AG04450 (cell line): ENCODE measurements around the gene STK17A. TPM values are rescaled to one million over a fixed set of nuclear protein-coding genes. Genes with fewer than 3 reads are reported as not detected.

Experiments
- CTCF ChIA-PET: fragments of 300-600, 350-600 bp; formaldehyde crosslinking; extraction: SDS; loops from one replicate; lab custom pipeline; 2022; ENCODE audit warnings: antibody characterized with exemption, inconsistent platforms; lab: Charles Lee
- POLR2A ChIA-PET: fragments of 350-600 bp; formaldehyde crosslinking; extraction: SDS; loops from one replicate; lab custom pipeline; 2021; ENCODE audit warnings: antibody characterized with exemption, inconsistent platforms; lab: Yijun Ruan, JAX
- DNase-seq: peaks from one replicate; pipeline ENCODE4 v3.0.0-alpha.2; 2011; ENCODE audit warnings: low read depth, low spot score
- H3K27ac ChIP-seq: one replicate; pipeline ENCODE4 v1.5.1; 2012; ENCODE audit warnings: low read depth, low read length, control low read depth
- H3K27me3 ChIP-seq: one replicate; pipeline ENCODE4 v1.6.0; 2012; ENCODE audit warnings: low read length; ENCODE audit not compliant: control insufficient read depth, insufficient read depth
- H3K4me3 ChIP-seq: 2 replicates; pipeline ENCODE4 v1.5.1; 2011; ENCODE audit warnings: mild to moderate bottlenecking, low read depth, low read length, control low read depth
- H3K9me3 ChIP-seq: 2 replicates; pipeline ENCODE4 v1.5.1; 2012; ENCODE audit warnings: low read length; ENCODE audit not compliant: control insufficient read depth, insufficient read depth
- CTCF ChIP-seq: IDR thresholded peaks from 2 replicates; pipeline ENCODE4 v1.5.1; 2011; ENCODE audit warnings: low read depth, low read length, control low read depth, inconsistent platforms
- polyA plus RNA-seq: library from polyadenylated mRNA; depleted of rRNA; stranded (reverse); fragments of >200 nt; gene quantifications from 2 replicates; pipeline ENCODE4 v1.2.3, GENCODE V29; 2011

STK17A gene
- polyA plus RNA-seq, 1 experiment, result 39.7 TPM

GRCh38 chr7:43612599-43613589 is 30.0 kb downstream of the STK17A start:
- no peak for TF ChIP-seq CTCF
- Histone ChIP-seq H3K27me3 (no peaks in the 10 kb centered on the region), H3K4me3 (no peak overlapping the region), H3K9me3 (no peaks in the 10 kb centered on the region), H3K27ac (no peak overlapping the region)
- POLR2A ChIA-PET, result interaction anchor here (0.6 kb wide), 1 partner anchor 37 kb away, joined by 9 read pairs; no protein-coding TSS in a partner anchor
- DNase-seq, result peak; percentile 7
- CTCF ChIA-PET, result interaction anchor here (0.7 to 2.5 kb wide), 4 partner anchors 10 to 88 kb away, joined by 3 to 8 read pairs (median 6); partner anchors contain the start of gene STK17A

- no peak overlapping the region for H3K4me3 ChIP-seq
- H3K27me3 ChIP-seq, result no peaks in the 10 kb centered on the region
- ChIA-PET CTCF (interaction anchor here (8.1 kb wide), 1 partner anchor 34 kb away, joined by 46 read pairs; the partner anchor contains the start of gene STK17A), POLR2A (no interaction called here)
- no peak overlapping the region for H3K27ac ChIP-seq
- no peaks in the 10 kb centered on the region for H3K9me3 ChIP-seq
- no peak for TF ChIP-seq CTCF
- no peak for DNase-seq
These were observed 32.7 kb downstream of the STK17A start for GRCh38 chr7:43615558-43616145.

- H3K4me3 ChIP-seq, result no peak overlapping the region
- ChIA-PET CTCF (interaction anchor here (8.1 kb wide), 1 partner anchor 35 kb away, joined by 46 read pairs; the partner anchor contains the start of gene STK17A), POLR2A (no interaction called here)
- no peaks in the 10 kb centered on the region for H3K27me3 ChIP-seq
- H3K9me3 ChIP-seq, result no peaks in the 10 kb centered on the region
- DNase-seq, result no peak
- TF ChIP-seq CTCF, result no peak
- H3K27ac ChIP-seq, result no peak overlapping the region
These were observed 34.1 kb downstream of the STK17A start for GRCh38 chr7:43616977-43617376.

GRCh38 chr7:43618073-43618472 is 35.2 kb downstream of the STK17A start:
- no peaks in the 10 kb centered on the region for H3K27me3 ChIP-seq
- H3K4me3 ChIP-seq, result no peak overlapping the region
- no peak for TF ChIP-seq CTCF
- DNase-seq, result no peak
- ChIA-PET CTCF (interaction anchor here (8.1 kb wide), 1 partner anchor 36 kb away, joined by 46 read pairs; the partner anchor contains the start of gene STK17A), POLR2A (no interaction called here)
- H3K27ac ChIP-seq, result no peak overlapping the region
- H3K9me3 ChIP-seq, result no peaks in the 10 kb centered on the region
